Tibial nerve (tissue), 4 donors: ENCODE results near the gene VASP. TPM values are rescaled to one million over a fixed set of nuclear protein-coding genes. Genes with fewer than 3 reads are reported as not detected.

ENCODE experiments used
- DNase-seq, 2 donors: peaks; one replicate each; pipeline ENCODE4 v3.0.0-alpha.2; 2019; ENCODE audit warnings: low spot score in 2 of 2
- H3K27ac ChIP-seq, 4 donors: fragments of 200-600 bp; sonication (generic) in 3 of 4; one replicate each; pipeline ENCODE4 v1.5.1; 2017 to 2019; ENCODE audit warnings: mild to moderate bottlenecking in 1 of 4
- H3K27me3 ChIP-seq, 2 donors: fragments of 200-600 bp; sonication (generic) in 1 of 2; one replicate each; pipeline versions ENCODE4 v1.5.1 to v1.6.0; 2017 to 2019
- H3K36me3 ChIP-seq, 3 donors: fragments of 200-600 bp; sonication (generic); one replicate each; pipeline ENCODE4 v1.5.1; 2018 to 2019
- H3K4me1 ChIP-seq, 4 donors: fragments of 200-600 bp; sonication (generic) in 3 of 4; one replicate each; pipeline ENCODE4 v1.5.1; 2017 to 2019
- H3K4me3 ChIP-seq, 4 donors: fragments of 200-600 bp; sonication (generic) in 3 of 4; one replicate each; pipeline ENCODE4 v1.5.1; 2017 to 2019; ENCODE audit warnings: mild to moderate bottlenecking in 1 of 4, moderate library complexity in 1 of 4
- H3K9me3 ChIP-seq, 4 donors: fragments of 200-600 bp; sonication (generic) in 3 of 4; one replicate each; pipeline ENCODE4 v1.5.1; 2017 to 2019
- CTCF ChIP-seq, 5 experiments: fragments of 200-600 bp in 3 of 5; fragments of 450-650 bp in 2 of 5; sonication (generic) in 3 of 5; IDR thresholded peaks; one replicate each; pipeline ENCODE4 v1.5.1; 2016 to 2019; ENCODE audit warnings: antibody characterized with exemption in 5 of 5, mild to moderate bottlenecking in 3 of 5, moderate library complexity in 2 of 5
- EP300 ChIP-seq, 2 donors: sonication (generic); formaldehyde crosslinking; IDR thresholded peaks; one replicate each; pipeline ENCODE4 v1.6.1; 2017; ENCODE audit warnings: antibody characterized with exemption in 2 of 2, mild to moderate bottlenecking in 1 of 2
- POLR2A ChIP-seq, 2 donors: fragments of 450-650 bp; IDR thresholded peaks; one replicate each; pipeline ENCODE4 v1.6.1; 2017; ENCODE audit warnings: antibody characterized with exemption in 2 of 2, mild to moderate bottlenecking in 2 of 2, moderate library complexity in 2 of 2
- WGBS, 2 donors: methylation state at CpG; one replicate each; pipeline ENCODE4 v1.1.5; 2018; 5-methylcytosine and 5-hydroxymethylcytosine counted together
- total RNA-seq, 4 donors: library from RNA; depleted of rRNA; stranded (reverse); fragments of >200 nt; gene quantifications; one replicate each; pipeline ENCODE4 v1.1.0, GENCODE V29; 2016

VASP gene
- total RNA-seq, 4 donors from 2014 or later: 39.1 to 74.4 (median 59.2) TPM

- TF ChIP-seq POLR2A (IDR thresholded peaks at IDR 0.05): no peak
- no peak for TF ChIP-seq CTCF (IDR thresholded peaks at IDR 0.05)
- no peak for TF ChIP-seq EP300 (IDR thresholded peaks at IDR 0.05)
- Histone ChIP-seq H3K4me3 (no peak overlapping the region), H3K36me3 (peaks cover 0 to 11% (median 0%) of the 10 kb centered on the region in 3 donors), H3K9me3 (no peaks in the 10 kb centered on the region), H3K27ac (no peak overlapping the region), H3K4me1 (peaks cover 0 to 5% (median under 1%) of the 10 kb centered on the region in 4 donors), H3K27me3 (no peaks in the 10 kb centered on the region)
- DNase-seq: no peak
- 68 to 76% methylated on average over 13 to 27 of the region's 34 CpGs for WGBS, 2 donors
Observed at GRCh38 chr19:45553464-45553863, 46.2 kb downstream of the VASP start.

GRCh38 chr19:45554481-45554880, 47.2 kb downstream of the VASP start:
- 40 to 61% methylated on average over 1 of the region's 1 CpG for WGBS, 2 donors
- H3K36me3 ChIP-seq: peaks cover 0 to 11% (median 0%) of the 10 kb centered on the region in 3 donors
- TF ChIP-seq POLR2A (IDR thresholded peaks at IDR 0.05) (no peak), EP300 (IDR thresholded peaks at IDR 0.05) (no peak)
- no peaks in the 10 kb centered on the region for H3K9me3 ChIP-seq
- no peak overlapping the region for H3K4me3 ChIP-seq
- no peak overlapping the region for H3K27ac ChIP-seq
- H3K4me1 ChIP-seq: peaks cover 0 to 5% (median 0%) of the 10 kb centered on the region in 4 donors
- DNase-seq: no peak
- no peaks in the 10 kb centered on the region for H3K27me3 ChIP-seq

- TF ChIP-seq EP300 (IDR thresholded peaks at IDR 0.05): no peak
- TF ChIP-seq POLR2A (IDR thresholded peaks at IDR 0.05): no peak
- no peak for TF ChIP-seq CTCF (IDR thresholded peaks at IDR 0.05)
- peaks cover 0 to 12% (median 0%) of the 10 kb centered on the region in 4 donors for H3K4me1 ChIP-seq
- 88 to 97% methylated on average over 3 to 5 of the region's 5 CpGs for WGBS, 2 donors
Observed at GRCh38 chr19:45556835-45557234, 49.6 kb downstream of the VASP start.

GRCh38 chr19:45558399-45558878, 51.2 kb downstream of the VASP start:
- no peak overlapping the region for H3K4me3 ChIP-seq
- no peak for TF ChIP-seq EP300 (IDR thresholded peaks at IDR 0.05)
- peak; percentile 49 to 67 (median 61) for TF ChIP-seq CTCF (IDR thresholded peaks at IDR 0.05)
- WGBS, 2 donors: 34 to 38% methylated on average over 10 of the region's 10 CpGs
- H3K4me1 ChIP-seq: peaks cover 0 to 14% (median 3%) of the 10 kb centered on the region in 4 donors
- peak in 1 of 2 donors; percentile 31 for DNase-seq
- H3K36me3 ChIP-seq: peaks cover 0 to 3% (median 0%) of the 10 kb centered on the region in 3 donors
- H3K27me3 ChIP-seq: no peaks in the 10 kb centered on the region
- no peak overlapping the region for H3K27ac ChIP-seq
- no peaks in the 10 kb centered on the region for H3K9me3 ChIP-seq

More at GRCh38 chr19:45556835-45557234, 49.6 kb downstream of the VASP start:
- DNase-seq: no peak
- peaks cover 0 to 11% (median 0%) of the 10 kb centered on the region in 3 donors for H3K36me3 ChIP-seq
- no peaks in the 10 kb centered on the region for H3K9me3 ChIP-seq
- H3K27ac ChIP-seq: no peak overlapping the region
- H3K27me3 ChIP-seq: no peaks in the 10 kb centered on the region
- H3K4me3 ChIP-seq: no peak overlapping the region

- TF ChIP-seq POLR2A (IDR thresholded peaks at IDR 0.05) (no peak), EP300 (IDR thresholded peaks at IDR 0.05) (no peak), CTCF (IDR thresholded peaks at IDR 0.05) (no peak)
- no peak for DNase-seq
- Histone ChIP-seq H3K27ac (no peak overlapping the region), H3K4me3 (no peak overlapping the region), H3K27me3 (no peaks in the 10 kb centered on the region), H3K4me1 (peaks cover 0 to 19% (median 3%) of the 10 kb centered on the region in 4 donors), H3K36me3 (no peaks in the 10 kb centered on the region), H3K9me3 (no peaks in the 10 kb centered on the region)
- WGBS, 2 donors: 85 to 87% methylated on average over 5 of the region's 5 CpGs
Observed at GRCh38 chr19:45560038-45560437, 52.8 kb downstream of the VASP start.
